GM12873 (cell line): ENCODE data around the gene BRS3.

Experiments
- TF ChIP-seq, protein P1 (sequence below): IDR thresholded peaks from 2 replicates; pipeline ENCODE4 v1.5.1; 2012; ENCODE audit warnings: low read depth, mild to moderate bottlenecking, moderate library complexity, low read length, control low read depth; ENCODE audit not compliant: insufficient read depth; ENCODE audit errors: missing control alignments

BRS3 gene

DNA sequence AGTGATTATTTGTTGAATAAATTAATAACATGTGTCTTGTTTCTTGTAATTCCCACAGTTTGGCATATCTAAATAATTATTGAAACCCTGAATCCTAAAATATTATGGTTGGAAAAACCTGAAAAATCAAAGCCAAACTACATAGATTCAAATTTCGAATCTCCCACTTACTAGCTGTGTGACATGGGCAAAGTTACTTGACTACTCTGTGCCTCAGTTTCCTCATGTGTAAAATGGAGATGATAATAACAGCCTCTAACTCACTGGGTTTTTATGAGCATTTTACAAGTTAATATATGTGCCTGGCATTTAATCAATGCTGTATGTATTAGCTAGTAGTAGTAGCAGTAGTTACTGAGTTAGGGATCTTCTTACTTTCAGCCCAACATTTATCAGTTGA, 34.6 kb upstream of the BRS3 start:
- TF ChIP-seq, protein P1, sequence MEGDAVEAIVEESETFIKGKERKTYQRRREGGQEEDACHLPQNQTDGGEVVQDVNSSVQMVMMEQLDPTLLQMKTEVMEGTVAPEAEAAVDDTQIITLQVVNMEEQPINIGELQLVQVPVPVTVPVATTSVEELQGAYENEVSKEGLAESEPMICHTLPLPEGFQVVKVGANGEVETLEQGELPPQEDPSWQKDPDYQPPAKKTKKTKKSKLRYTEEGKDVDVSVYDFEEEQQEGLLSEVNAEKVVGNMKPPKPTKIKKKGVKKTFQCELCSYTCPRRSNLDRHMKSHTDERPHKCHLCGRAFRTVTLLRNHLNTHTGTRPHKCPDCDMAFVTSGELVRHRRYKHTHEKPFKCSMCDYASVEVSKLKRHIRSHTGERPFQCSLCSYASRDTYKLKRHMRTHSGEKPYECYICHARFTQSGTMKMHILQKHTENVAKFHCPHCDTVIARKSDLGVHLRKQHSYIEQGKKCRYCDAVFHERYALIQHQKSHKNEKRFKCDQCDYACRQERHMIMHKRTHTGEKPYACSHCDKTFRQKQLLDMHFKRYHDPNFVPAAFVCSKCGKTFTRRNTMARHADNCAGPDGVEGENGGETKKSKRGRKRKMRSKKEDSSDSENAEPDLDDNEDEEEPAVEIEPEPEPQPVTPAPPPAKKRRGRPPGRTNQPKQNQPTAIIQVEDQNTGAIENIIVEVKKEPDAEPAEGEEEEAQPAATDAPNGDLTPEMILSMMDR: no peak

- TF ChIP-seq, protein P1: no peak
These were observed 34.0 kb upstream of the BRS3 start for GRCh38 chrX:136453771-136454170.

DNA sequence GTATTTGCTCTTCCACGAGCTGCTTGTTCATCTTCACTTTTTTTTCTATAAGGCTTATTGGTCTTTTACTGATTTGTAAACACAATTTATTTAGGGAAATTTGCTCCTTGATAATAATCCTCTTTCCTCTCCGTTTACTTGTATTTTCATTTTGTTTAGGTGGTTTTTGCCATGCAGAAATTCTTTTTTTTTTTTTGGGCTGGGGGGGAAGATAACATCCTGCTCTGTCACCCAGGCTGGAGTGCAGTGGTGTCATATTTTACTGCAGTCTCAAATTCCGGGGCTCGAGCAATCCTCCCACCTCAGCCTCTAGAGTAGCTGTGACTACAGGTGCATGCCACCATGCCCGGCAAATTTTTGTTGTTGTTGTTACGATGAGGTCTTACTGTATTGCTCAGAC, 31.6 kb upstream of the BRS3 start:
- TF ChIP-seq, protein P1: no peak

DNA sequence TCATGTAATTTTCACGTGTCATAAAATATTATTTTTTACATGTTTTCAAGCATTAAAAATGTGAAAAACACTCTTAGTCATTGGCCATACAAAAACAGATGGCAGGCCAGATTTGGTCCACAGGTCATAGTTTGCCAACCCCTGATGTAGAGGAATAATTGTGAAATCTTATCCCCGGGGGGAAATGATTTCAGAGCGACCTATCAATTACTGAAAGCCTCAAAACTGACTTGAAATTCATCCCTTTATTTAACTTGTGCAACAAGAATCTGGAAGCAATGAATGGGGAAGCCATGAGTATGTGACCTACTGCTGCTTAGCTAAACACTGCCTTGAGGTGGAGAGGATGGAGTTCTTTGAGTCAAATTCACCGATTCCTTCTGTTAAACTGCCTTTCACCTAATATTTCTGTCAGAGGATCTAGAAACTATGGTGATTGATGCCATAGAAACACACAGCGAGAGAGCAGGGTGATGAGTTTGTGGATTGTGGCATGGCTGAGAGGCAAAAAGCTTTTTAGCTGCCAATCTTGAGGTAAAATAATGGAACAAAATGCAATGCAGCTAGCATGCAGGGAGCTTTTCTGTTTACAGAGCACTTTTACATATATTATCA, 30.3 kb upstream of the BRS3 start:
- TF ChIP-seq, protein P1: no peak

- TF ChIP-seq, protein P1: no peak
These were observed 23.2 kb upstream of the BRS3 start for GRCh38 chrX:136464589-136464988.

DNA sequence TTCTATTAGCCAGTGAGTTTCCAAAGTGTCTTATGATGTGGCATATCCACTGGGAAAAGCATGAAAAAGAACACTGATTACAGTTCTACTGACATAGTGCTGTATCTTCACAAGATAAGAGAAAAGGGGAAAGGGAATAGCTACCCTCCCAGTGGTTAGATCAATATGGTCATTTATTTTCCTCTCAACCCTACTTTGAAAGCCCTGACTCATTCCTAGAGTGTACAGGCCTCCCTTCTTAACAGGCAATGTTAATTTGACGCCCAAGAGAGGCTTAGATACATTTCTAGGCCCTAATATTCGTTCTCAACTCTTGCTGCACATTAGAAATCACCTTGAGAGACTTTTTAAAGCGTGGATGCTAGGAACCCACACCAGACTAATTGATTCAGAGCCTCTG, 20.4 kb upstream of the BRS3 start:
- TF ChIP-seq, protein P1: no peak

GRCh38 chrX:136468391-136469103, 19.2 kb upstream of the BRS3 start:
- TF ChIP-seq, protein P1: no peak
